Measurements from ENCODE around the gene PLCH2. TPM values are rescaled to one million over a fixed set of nuclear protein-coding genes. Genes with fewer than 3 reads are reported as not detected.
A peak's percentile ranks its signal among the peaks of the same experiment; 100 is the strongest.

Gene PLCH2
- total RNA-seq, 1 experiment from 2014 or later, result 7.2 TPM

DNA sequence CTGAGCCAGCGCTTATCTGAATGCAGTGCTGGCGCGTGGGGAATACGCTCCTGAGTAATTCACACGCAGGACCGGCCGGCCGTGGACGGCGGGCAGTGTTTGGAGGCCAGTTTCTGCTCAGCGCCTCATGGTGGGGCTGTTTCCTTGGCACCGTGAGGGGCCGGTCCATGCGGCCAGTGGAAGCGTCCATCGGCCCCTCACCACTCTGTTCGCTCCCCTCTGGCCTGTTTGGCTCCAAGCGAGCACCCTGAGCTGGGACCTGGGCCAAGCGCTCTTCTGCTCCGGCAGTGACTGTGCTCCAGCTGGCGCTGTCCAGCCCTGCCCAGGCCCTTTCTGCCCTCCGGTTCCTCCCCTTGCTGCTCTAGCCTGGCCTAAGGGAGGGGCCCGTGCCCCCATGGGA lies 16.3 kb upstream of the PLCH2 start:
- Histone ChIP-seq H3K9me3 (ENCODE audit: low read length) (no peaks in the 10 kb centered on the region), H3K27ac (ENCODE audit: low read length) (no peak overlapping the region), H3K79me2 (ENCODE audit: low read length) (no peaks in the 10 kb centered on the region), H3K9me2 (replicated peaks; ENCODE audit: low read length) (no peaks in the 10 kb centered on the region), H3K27me3 (ENCODE audit: low read length) (no peaks in the 10 kb centered on the region), H3K36me3 (ENCODE audit: low read depth, low read length) (no peaks in the 10 kb centered on the region), H3K9ac (ENCODE audit: low read length) (no peak overlapping the region), H3K4me1 (ENCODE audit: insufficient read depth, low read length) (peaks cover 25% of the 10 kb centered on the region), H3K4me3 (ENCODE audit: low read length) (no peak overlapping the region), H2AFZ (ENCODE audit: low read length) (no peak overlapping the region), H4K20me1 (ENCODE audit: low read length) (no peaks in the 10 kb centered on the region), H3F3A (ENCODE audit: low read length, unreplicated experiment) (no peaks in the 10 kb centered on the region), H3K4me2 (ENCODE audit: low read length) (peak overlapping the region; percentile 43)
- no TSS peak for BruUV-seq (replicated peaks)
- intact Hi-C loops (cut with micrococcal nuclease), result no loop called here
- no peak for TF ChIP-seq EZH2phosphoT487 (IDR thresholded peaks at IDR 0.05; ENCODE audit: borderline replicate concordance, low read length)
- TF ChIP-seq, protein P1, sequence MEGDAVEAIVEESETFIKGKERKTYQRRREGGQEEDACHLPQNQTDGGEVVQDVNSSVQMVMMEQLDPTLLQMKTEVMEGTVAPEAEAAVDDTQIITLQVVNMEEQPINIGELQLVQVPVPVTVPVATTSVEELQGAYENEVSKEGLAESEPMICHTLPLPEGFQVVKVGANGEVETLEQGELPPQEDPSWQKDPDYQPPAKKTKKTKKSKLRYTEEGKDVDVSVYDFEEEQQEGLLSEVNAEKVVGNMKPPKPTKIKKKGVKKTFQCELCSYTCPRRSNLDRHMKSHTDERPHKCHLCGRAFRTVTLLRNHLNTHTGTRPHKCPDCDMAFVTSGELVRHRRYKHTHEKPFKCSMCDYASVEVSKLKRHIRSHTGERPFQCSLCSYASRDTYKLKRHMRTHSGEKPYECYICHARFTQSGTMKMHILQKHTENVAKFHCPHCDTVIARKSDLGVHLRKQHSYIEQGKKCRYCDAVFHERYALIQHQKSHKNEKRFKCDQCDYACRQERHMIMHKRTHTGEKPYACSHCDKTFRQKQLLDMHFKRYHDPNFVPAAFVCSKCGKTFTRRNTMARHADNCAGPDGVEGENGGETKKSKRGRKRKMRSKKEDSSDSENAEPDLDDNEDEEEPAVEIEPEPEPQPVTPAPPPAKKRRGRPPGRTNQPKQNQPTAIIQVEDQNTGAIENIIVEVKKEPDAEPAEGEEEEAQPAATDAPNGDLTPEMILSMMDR (conservative IDR thresholded peaks at IDR 0.05; ENCODE audit: low read depth, low read length), result peak; percentile 57
- ATAC-seq (peak; percentile 83), DNase-seq (peak; percentile 78)
- ChIA-PET POLR2A (ENCODE audit: unreplicated experiment) (no interaction called here), CTCF (interaction anchor here (0.6 to 1.7 kb wide), 4 partner anchors 21 to 97 kb away, joined by 3 to 5 read pairs (median 4); partner anchors contain the start of gene TNFRSF14)

DNA sequence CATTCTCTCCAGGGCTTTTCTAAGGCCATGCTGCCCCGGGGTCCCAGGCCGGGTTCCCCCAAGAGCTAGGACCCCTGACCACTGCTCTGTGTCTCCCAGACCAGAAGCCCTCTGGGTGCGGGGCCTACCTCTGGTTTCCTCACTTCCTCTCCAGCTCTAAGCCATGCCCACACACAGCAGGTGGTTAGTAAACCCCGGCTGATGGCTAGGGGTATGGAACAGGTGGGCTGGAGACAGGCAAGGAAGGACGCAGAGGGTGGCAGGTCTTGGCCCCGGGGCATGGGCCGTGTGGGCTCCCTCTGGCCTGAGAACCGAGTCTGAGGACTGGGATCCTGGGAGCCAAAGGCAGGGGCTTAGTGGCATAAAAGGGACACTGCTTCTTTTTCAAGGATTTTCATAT lies 15.9 kb upstream of the PLCH2 start:
- no peak overlapping the region for H2AFZ ChIP-seq (ENCODE audit: low read length)
- H3K79me2 ChIP-seq (ENCODE audit: low read length), result no peaks in the 10 kb centered on the region
- TF ChIP-seq, protein P1 (conservative IDR thresholded peaks at IDR 0.05; ENCODE audit: low read depth, low read length), result no peak
- no peak for TF ChIP-seq EZH2 (IDR thresholded peaks at IDR 0.05; ENCODE audit: low read length, unreplicated experiment)
- no peak for TF ChIP-seq EZH2phosphoT487 (IDR thresholded peaks at IDR 0.05; ENCODE audit: borderline replicate concordance, low read length)
- ChIA-PET CTCF (interaction anchor here (0.6 to 1.7 kb wide), 4 partner anchors 20 to 96 kb away, joined by 3 to 5 read pairs (median 4); partner anchors contain the start of gene TNFRSF14), POLR2A (ENCODE audit: unreplicated experiment) (no interaction called here)
- H3K36me3 ChIP-seq (ENCODE audit: low read depth, low read length), result no peaks in the 10 kb centered on the region
- intact Hi-C loops (cut with micrococcal nuclease), result no loop called here
- H3K4me2 ChIP-seq (ENCODE audit: low read length), result peak overlapping the region; percentile 43
- no peaks in the 10 kb centered on the region for H3F3A ChIP-seq (ENCODE audit: low read length, unreplicated experiment)
- no peaks in the 10 kb centered on the region for H3K27me3 ChIP-seq (ENCODE audit: low read length)
- H3K9me2 ChIP-seq (replicated peaks; ENCODE audit: low read length), result no peaks in the 10 kb centered on the region
- BruUV-seq (replicated peaks), result no TSS peak
- DNase-seq (no peak), ATAC-seq (peak; percentile 5; the same call in 1 of the 2 replicates)
- peaks cover 25% of the 10 kb centered on the region for H3K4me1 ChIP-seq (ENCODE audit: insufficient read depth, low read length)
- no peaks in the 10 kb centered on the region for H3K9me3 ChIP-seq (ENCODE audit: low read length)
- H4K20me1 ChIP-seq (ENCODE audit: low read length), result no peaks in the 10 kb centered on the region
- H3K27ac ChIP-seq (ENCODE audit: low read length), result no peak overlapping the region
- no peak overlapping the region for H3K4me3 ChIP-seq (ENCODE audit: low read length)
- no peak overlapping the region for H3K9ac ChIP-seq (ENCODE audit: low read length)

DNA sequence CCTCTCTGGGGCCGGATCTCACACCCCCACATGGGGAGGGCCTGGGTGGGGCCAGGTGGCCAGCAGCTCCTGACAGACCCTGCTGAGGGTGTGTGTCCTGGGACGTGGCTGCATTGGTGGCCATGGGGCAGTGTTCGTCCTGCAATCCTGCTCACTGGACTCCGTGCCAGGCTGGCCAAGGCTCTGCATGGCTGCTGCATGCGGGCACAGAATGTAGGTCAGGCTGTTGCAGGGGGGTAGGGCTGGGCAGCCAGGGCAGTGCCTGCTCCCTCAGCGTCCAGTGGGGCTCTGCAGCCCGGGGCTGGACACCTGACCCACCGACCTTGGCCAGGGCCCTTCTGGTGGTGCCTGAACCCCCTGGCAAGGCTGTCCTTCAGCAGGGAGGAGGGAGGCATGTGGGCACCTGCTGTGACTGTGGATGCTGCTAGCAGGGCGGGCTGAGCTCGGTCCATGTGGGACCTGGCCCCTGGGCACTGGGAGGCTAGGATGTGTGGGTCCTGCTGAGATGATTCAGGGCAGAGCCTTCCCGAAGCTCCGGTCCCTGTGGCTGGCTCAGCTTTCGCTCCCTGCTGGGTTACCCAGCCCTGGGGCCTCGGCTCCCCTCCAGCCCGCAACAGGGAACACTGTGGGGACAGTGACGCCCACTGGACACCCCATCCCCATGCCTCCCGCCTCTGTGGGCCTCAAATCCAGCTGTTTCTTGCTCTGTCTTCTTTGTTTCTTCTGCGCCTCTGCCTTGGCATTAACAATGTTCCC lies 14.9 kb upstream of the PLCH2 start:
- Histone ChIP-seq H2AFZ (ENCODE audit: low read length) (no peak overlapping the region), H3K4me1 (ENCODE audit: insufficient read depth, low read length) (peaks cover 15% of the 10 kb centered on the region), H3F3A (ENCODE audit: low read length, unreplicated experiment) (no peaks in the 10 kb centered on the region), H4K20me1 (ENCODE audit: low read length) (no peaks in the 10 kb centered on the region), H3K36me3 (ENCODE audit: low read depth, low read length) (no peaks in the 10 kb centered on the region), H3K27me3 (ENCODE audit: low read length) (no peaks in the 10 kb centered on the region), H3K4me2 (ENCODE audit: low read length) (no peak overlapping the region), H3K9ac (ENCODE audit: low read length) (no peak overlapping the region), H3K9me2 (replicated peaks; ENCODE audit: low read length) (no peaks in the 10 kb centered on the region), H3K79me2 (ENCODE audit: low read length) (no peaks in the 10 kb centered on the region), H3K27ac (ENCODE audit: low read length) (no peak overlapping the region), H3K9me3 (ENCODE audit: low read length) (no peaks in the 10 kb centered on the region), H3K4me3 (ENCODE audit: low read length) (no peak overlapping the region)
- DNase-seq (no peak), ATAC-seq (no peak)
- POLR2A ChIA-PET (ENCODE audit: unreplicated experiment), result interaction anchor here (0.6 kb wide), 1 partner anchor 27 kb away, joined by 3 read pairs; no protein-coding TSS in a partner anchor
- no TSS peak for BruUV-seq (replicated peaks)
- intact Hi-C loops (cut with micrococcal nuclease), result no loop called here
- CTCF ChIA-PET, result interaction anchor here (1.7 kb wide), 1 partner anchor 19 kb away, joined by 5 read pairs; no protein-coding TSS in a partner anchor
- TF ChIP-seq, protein P1 (conservative IDR thresholded peaks at IDR 0.05; ENCODE audit: low read depth, low read length), result no peak
- TF ChIP-seq EZH2 (IDR thresholded peaks at IDR 0.05; ENCODE audit: low read length, unreplicated experiment) (no peak), EZH2phosphoT487 (IDR thresholded peaks at IDR 0.05; ENCODE audit: borderline replicate concordance, low read length) (no peak)

Measured in PC-3 (cell line).